Fibroblast of lung (primary cell): ENCODE results near the gene KTI12.

Experiments used
- EZH2 ChIP-seq: IDR thresholded peaks from 2 replicates; pipeline ENCODE4 v1.5.1; 2012; ENCODE audit warnings: low read length, control low read depth, mild to moderate bottlenecking; ENCODE audit errors: missing control alignments
- TF ChIP-seq, protein P1 (sequence below), 2 donors: IDR thresholded peaks in 1 of 2; conservative IDR thresholded peaks in 1 of 2; 1 replicate in 1 of 2; 2 replicates in 1 of 2; pipeline ENCODE4 v1.5.1; 2011 to 2012; ENCODE audit warnings: low read length in 2 of 2, control low read depth in 1 of 2, inconsistent platforms in 1 of 2, low read depth in 1 of 2, mild to moderate bottlenecking in 1 of 2

GRCh38 chr1:52059888-52060287 is 26.3 kb upstream of the KTI12 start:
- TF ChIP-seq, protein P1, sequence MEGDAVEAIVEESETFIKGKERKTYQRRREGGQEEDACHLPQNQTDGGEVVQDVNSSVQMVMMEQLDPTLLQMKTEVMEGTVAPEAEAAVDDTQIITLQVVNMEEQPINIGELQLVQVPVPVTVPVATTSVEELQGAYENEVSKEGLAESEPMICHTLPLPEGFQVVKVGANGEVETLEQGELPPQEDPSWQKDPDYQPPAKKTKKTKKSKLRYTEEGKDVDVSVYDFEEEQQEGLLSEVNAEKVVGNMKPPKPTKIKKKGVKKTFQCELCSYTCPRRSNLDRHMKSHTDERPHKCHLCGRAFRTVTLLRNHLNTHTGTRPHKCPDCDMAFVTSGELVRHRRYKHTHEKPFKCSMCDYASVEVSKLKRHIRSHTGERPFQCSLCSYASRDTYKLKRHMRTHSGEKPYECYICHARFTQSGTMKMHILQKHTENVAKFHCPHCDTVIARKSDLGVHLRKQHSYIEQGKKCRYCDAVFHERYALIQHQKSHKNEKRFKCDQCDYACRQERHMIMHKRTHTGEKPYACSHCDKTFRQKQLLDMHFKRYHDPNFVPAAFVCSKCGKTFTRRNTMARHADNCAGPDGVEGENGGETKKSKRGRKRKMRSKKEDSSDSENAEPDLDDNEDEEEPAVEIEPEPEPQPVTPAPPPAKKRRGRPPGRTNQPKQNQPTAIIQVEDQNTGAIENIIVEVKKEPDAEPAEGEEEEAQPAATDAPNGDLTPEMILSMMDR (conservative IDR thresholded peaks at IDR 0.05 in 1 of 2, IDR thresholded peaks at IDR 0.05 in 1 of 2; ENCODE audit: low read depth in 1 of 2, low read length in 2 of 2): no peak
- TF ChIP-seq EZH2: no peak
